Neural cell (in vitro differentiated cells): ENCODE measurements around the gene PBRM1. TPM values are rescaled to one million over a fixed set of nuclear protein-coding genes. Genes with fewer than 3 reads are reported as not detected.

Experiments used
- H2AFZ ChIP-seq: fragments of 200-600, 300-800 bp; sonication (generic), shearing (Covaris generic); 2 replicates; pipeline ENCODE4 v1.6.0; 2014; ENCODE audit warnings: low read depth, mild to moderate bottlenecking, antibody characterized with exemption, low read length, moderate library complexity
- H3F3A ChIP-seq: fragments of 200-600 bp; shearing (Covaris generic); 2 replicates; pipeline ENCODE4 v1.6.1; 2016; ENCODE audit warnings: mild to moderate bottlenecking, moderate library complexity, mixed read lengths, antibody characterized with exemption, low read length; ENCODE audit not compliant: insufficient read depth, poor library complexity, severe bottlenecking
- H3K27ac ChIP-seq: fragments of 200-600, 300-800 bp; sonication (generic), shearing (Covaris generic); 2 replicates; pipeline ENCODE4 v1.5.1; 2014; ENCODE audit warnings: mild to moderate bottlenecking, low read length, moderate library complexity
- H3K27me3 ChIP-seq: fragments of 300-800, 200-600 bp; sonication (generic), shearing (Covaris generic); 2 replicates; pipeline ENCODE4 v1.6.0; 2014; ENCODE audit warnings: mild to moderate bottlenecking, low read depth, low read length, moderate library complexity; ENCODE audit not compliant: insufficient read depth
- H3K36me3 ChIP-seq: fragments of 300-800, 200-600 bp; sonication (generic), shearing (Covaris generic); 2 replicates; pipeline ENCODE4 v1.5.1; 2014; ENCODE audit warnings: mild to moderate bottlenecking, antibody characterized with exemption, low read length, moderate library complexity; ENCODE audit not compliant: insufficient read depth
- H3K4me2 ChIP-seq: fragments of 300-800, 200-600 bp; sonication (generic), shearing (Covaris generic); 2 replicates; pipeline ENCODE4 v1.6.0; 2014; ENCODE audit warnings: mild to moderate bottlenecking, low read length
- H3K4me3 ChIP-seq: fragments of 300-800, 200-600 bp; sonication (generic), shearing (Covaris generic); 2 replicates; pipeline ENCODE4 v1.5.1; 2014; ENCODE audit warnings: mild to moderate bottlenecking, low read length, moderate library complexity
- H3K79me2 ChIP-seq: fragments of 200-600 bp; shearing (Covaris generic); replicated peaks from 2 replicates; pipeline ENCODE4 v1.6.0; 2014; ENCODE audit warnings: mild to moderate bottlenecking, low read length, moderate library complexity; ENCODE audit not compliant: insufficient read depth
- H3K9ac ChIP-seq: fragments of 300-800, 200-600 bp; sonication (generic), shearing (Covaris generic); 2 replicates; pipeline ENCODE4 v1.6.1; 2016; ENCODE audit warnings: mild to moderate bottlenecking, low read length, mixed read lengths
- H3K9me2 ChIP-seq: fragments of 200-600 bp; shearing (Covaris generic); 2 replicates; pipeline ENCODE4 v1.6.1; 2016; ENCODE audit warnings: mild to moderate bottlenecking, low read length, mixed read lengths; ENCODE audit not compliant: insufficient read depth
- H3K9me3 ChIP-seq: fragments of 200-600, 300-800 bp; sonication (generic), shearing (Covaris generic); 2 replicates; pipeline ENCODE4 v1.6.1; 2016; ENCODE audit warnings: mild to moderate bottlenecking, mixed run types, low read length, moderate library complexity, mixed read lengths
- H4K20me1 ChIP-seq: fragments of 200-600 bp; shearing (Covaris generic); 2 replicates; pipeline ENCODE4 v1.6.1; 2016; ENCODE audit warnings: mild to moderate bottlenecking, mixed run types; ENCODE audit not compliant: insufficient read depth
- CTCF ChIP-seq: fragments of 450-650 bp; IDR thresholded peaks from 2 replicates; pipeline ENCODE4 v1.5.1; 2014; ENCODE audit warnings: antibody characterized with exemption, mild to moderate bottlenecking, moderate library complexity; ENCODE audit not compliant: poor library complexity, severe bottlenecking
- EP300 ChIP-seq: fragments of 450-650 bp; conservative IDR thresholded peaks from 2 replicates; pipeline ENCODE4 v1.6.1; 2014; ENCODE audit warnings: antibody characterized with exemption, mild to moderate bottlenecking, moderate library complexity; ENCODE audit not compliant: poor library complexity, severe bottlenecking
- EZH2 ChIP-seq: fragments of 200-600, 300-800 bp; shearing (Covaris generic), sonication (generic); IDR thresholded peaks from 2 replicates; pipeline ENCODE4 v1.6.1; 2014; ENCODE audit warnings: antibody characterized with exemption, low read length, borderline replicate concordance, mild to moderate bottlenecking; ENCODE audit not compliant: insufficient read depth, poor library complexity, severe bottlenecking
- MXI1 ChIP-seq: fragments of 450-650 bp; conservative IDR thresholded peaks from 2 replicates; pipeline ENCODE4 v1.6.1; 2014; ENCODE audit warnings: antibody characterized with exemption, mild to moderate bottlenecking; ENCODE audit not compliant: poor library complexity, severe bottlenecking
- POLR2AphosphoS5 ChIP-seq: IDR thresholded peaks from 2 replicates; pipeline ENCODE4 v1.6.1; 2012
- RAD21 ChIP-seq: fragments of 450-650 bp; conservative IDR thresholded peaks from 2 replicates; pipeline ENCODE4 v1.6.1; 2014; ENCODE audit warnings: antibody characterized with exemption, mild to moderate bottlenecking, moderate library complexity
- REST ChIP-seq: IDR thresholded peaks from 2 replicates; pipeline ENCODE4 v1.6.1; 2012; ENCODE audit warnings: borderline replicate concordance
- SMC3 ChIP-seq: fragments of 450-650 bp; conservative IDR thresholded peaks from 2 replicates; pipeline ENCODE4 v1.6.1; 2014; ENCODE audit warnings: antibody characterized with exemption, mild to moderate bottlenecking, moderate library complexity; ENCODE audit not compliant: poor library complexity
- polyA plus RNA-seq: library from polyadenylated mRNA; depleted of rRNA; stranded (reverse); fragments of >200 nt; gene quantifications from 2 replicates; pipeline ENCODE4 v1.2.3, GENCODE V29; 2014

The PBRM1 gene
- polyA plus RNA-seq, 1 donor from 2014 or later, result 66.6 TPM

GRCh38 chr3:52688266-52688665 is 2.6 kb upstream of the PBRM1 start:
- Histone ChIP-seq H3K9me3 (no peaks in the 10 kb centered on the region), H3K9ac (no peak overlapping the region), H3F3A (no peaks in the 10 kb centered on the region), H4K20me1 (no peaks in the 10 kb centered on the region), H3K36me3 (peaks cover 4% of the 10 kb centered on the region), H2AFZ (no peak overlapping the region), H3K27me3 (no peaks in the 10 kb centered on the region), H3K27ac (no peak overlapping the region), H3K79me2 (peaks cover 36% of the 10 kb centered on the region), H3K9me2 (no peaks in the 10 kb centered on the region), H3K4me3 (no peak overlapping the region), H3K4me2 (no peak overlapping the region)
- TF ChIP-seq REST (no peak), RAD21 (no peak), MXI1 (no peak), POLR2AphosphoS5 (no peak)

- no peaks in the 10 kb centered on the region for H3F3A ChIP-seq
- H3K9me2 ChIP-seq, result no peaks in the 10 kb centered on the region
- no peaks in the 10 kb centered on the region for H3K9me3 ChIP-seq
- H3K9ac ChIP-seq, result peak overlapping the region; percentile 92
- peak overlapping the region; percentile 83 for H3K4me3 ChIP-seq
- H2AFZ ChIP-seq, result peak overlapping the region; percentile 59
- H4K20me1 ChIP-seq, result no peaks in the 10 kb centered on the region
- no peaks in the 10 kb centered on the region for H3K27me3 ChIP-seq
- H3K27ac ChIP-seq, result peak overlapping the region; percentile 93
- H3K79me2 ChIP-seq, result peaks cover 61% of the 10 kb centered on the region
- H3K36me3 ChIP-seq, result peaks cover 7% of the 10 kb centered on the region
- peak overlapping the region; percentile 97 for H3K4me2 ChIP-seq
- TF ChIP-seq POLR2AphosphoS5 (no peak), SMC3 (no peak), EZH2 (no peak), REST (peak; percentile 39), MXI1 (no peak), RAD21 (no peak), EP300 (no peak), CTCF (no peak)
Observed at GRCh38 chr3:52685285-52685708, 416 bp downstream of the PBRM1 start.
